OCI-LY7 (cell line): ENCODE measurements around the gene KRT33A.

Experiments used
- EZH2phosphoT487 ChIP-seq: fragments of 200-600 bp; sonication (generic); IDR thresholded peaks from 2 replicates; pipeline ENCODE4 v1.6.1; 2018; ENCODE audit warnings: low read depth, borderline replicate concordance, mild to moderate bottlenecking, mixed run types, antibody characterized with exemption, low read length, moderate library complexity, mixed read lengths
- TF ChIP-seq, protein P1 (sequence below): fragments of 200-600 bp; sonication (generic); conservative IDR thresholded peaks from 2 replicates; pipeline ENCODE4 v1.5.1; 2014; ENCODE audit warnings: mild to moderate bottlenecking, antibody characterized with exemption, low read length, moderate library complexity, mixed read lengths

DNA sequence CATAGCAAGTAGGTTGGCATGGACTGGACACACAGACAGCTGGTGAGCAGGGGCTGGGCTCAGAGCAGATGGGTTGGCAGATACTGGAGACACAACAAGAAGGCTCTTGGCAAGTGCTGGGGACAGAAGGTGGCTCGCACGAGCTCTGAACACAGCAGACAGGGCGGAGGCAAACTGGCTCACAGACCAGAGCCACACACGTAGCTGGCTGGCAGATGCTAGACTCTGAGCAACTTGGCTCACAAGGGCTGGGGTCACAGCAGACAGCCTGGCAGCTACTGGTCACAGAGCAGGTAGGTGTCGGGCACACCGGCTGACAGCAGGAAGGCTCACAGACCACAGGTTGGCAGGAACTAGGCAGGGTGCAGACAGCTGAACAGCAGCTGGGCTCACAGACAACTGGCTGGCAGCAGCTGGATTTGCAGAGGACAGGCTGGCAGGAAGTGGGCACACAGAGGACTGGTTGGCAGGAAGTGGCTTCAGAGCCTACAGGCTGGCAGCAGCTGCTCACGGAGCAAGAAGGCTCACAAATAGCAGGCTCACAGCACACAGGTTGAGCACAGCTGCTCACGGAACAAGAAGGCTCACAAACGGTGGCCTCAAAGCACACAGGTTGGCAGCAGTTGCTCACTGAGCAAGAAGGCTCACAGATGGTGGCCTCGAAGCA, 42.2 kb downstream of the KRT33A start:
- TF ChIP-seq, protein P1, sequence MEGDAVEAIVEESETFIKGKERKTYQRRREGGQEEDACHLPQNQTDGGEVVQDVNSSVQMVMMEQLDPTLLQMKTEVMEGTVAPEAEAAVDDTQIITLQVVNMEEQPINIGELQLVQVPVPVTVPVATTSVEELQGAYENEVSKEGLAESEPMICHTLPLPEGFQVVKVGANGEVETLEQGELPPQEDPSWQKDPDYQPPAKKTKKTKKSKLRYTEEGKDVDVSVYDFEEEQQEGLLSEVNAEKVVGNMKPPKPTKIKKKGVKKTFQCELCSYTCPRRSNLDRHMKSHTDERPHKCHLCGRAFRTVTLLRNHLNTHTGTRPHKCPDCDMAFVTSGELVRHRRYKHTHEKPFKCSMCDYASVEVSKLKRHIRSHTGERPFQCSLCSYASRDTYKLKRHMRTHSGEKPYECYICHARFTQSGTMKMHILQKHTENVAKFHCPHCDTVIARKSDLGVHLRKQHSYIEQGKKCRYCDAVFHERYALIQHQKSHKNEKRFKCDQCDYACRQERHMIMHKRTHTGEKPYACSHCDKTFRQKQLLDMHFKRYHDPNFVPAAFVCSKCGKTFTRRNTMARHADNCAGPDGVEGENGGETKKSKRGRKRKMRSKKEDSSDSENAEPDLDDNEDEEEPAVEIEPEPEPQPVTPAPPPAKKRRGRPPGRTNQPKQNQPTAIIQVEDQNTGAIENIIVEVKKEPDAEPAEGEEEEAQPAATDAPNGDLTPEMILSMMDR = no peak
- TF ChIP-seq EZH2phosphoT487 = no peak
